HEK293 (cell line): ENCODE results near the gene MTMR3.

ENCODE experiments used
- BCL11A ChIP-seq: fragments of 450-650 bp; formaldehyde crosslinking; IDR thresholded peaks from 2 replicates; pipeline ENCODE4 v1.5.1; 2016; ENCODE audit warnings: low read depth, missing biosample characterization, missing genetic modification characterization
- GFI1B ChIP-seq: fragments of 450-650 bp; formaldehyde crosslinking; IDR thresholded peaks from 2 replicates; pipeline ENCODE4 v1.5.1; 2016; ENCODE audit warnings: missing biosample characterization, missing genetic modification characterization
- GLI4 ChIP-seq: fragments of 450-650 bp; formaldehyde crosslinking; IDR thresholded peaks from 2 replicates; pipeline ENCODE4 v1.5.1; 2016; ENCODE audit warnings: missing biosample characterization, missing genetic modification characterization
- GLIS2 ChIP-seq: fragments of 450-650 bp; formaldehyde crosslinking; IDR thresholded peaks from 2 replicates; pipeline ENCODE4 v1.5.1; 2016; ENCODE audit warnings: missing biosample characterization, missing genetic modification characterization
- IKZF3 ChIP-seq: fragments of 450-650 bp; IDR thresholded peaks from 2 replicates; pipeline ENCODE4 v1.5.0; 2018; ENCODE audit warnings: missing biosample characterization, mild to moderate bottlenecking, missing genetic modification characterization, moderate library complexity
- KLF9 ChIP-seq: fragments of 450-650 bp; formaldehyde crosslinking; IDR thresholded peaks from 2 replicates; pipeline ENCODE4 v1.5.1; 2016; ENCODE audit warnings: missing biosample characterization, missing genetic modification characterization, low read depth
- SP3 ChIP-seq: fragments of 450-650 bp; formaldehyde crosslinking; IDR thresholded peaks from 2 replicates; pipeline ENCODE4 v1.5.1; 2016; ENCODE audit warnings: missing biosample characterization, missing genetic modification characterization
- TRIM28 ChIP-seq: IDR thresholded peaks from 2 replicates; pipeline ENCODE4 v1.6.1; 2011; ENCODE audit warnings: low read length, control low read depth, borderline replicate concordance
- YY2 ChIP-seq: fragments of 450-650 bp; formaldehyde crosslinking; IDR thresholded peaks from 2 replicates; pipeline ENCODE4 v1.5.1; 2016; ENCODE audit warnings: missing biosample characterization, missing genetic modification characterization
- ZNF146 ChIP-seq: fragments of 450-650 bp; formaldehyde crosslinking; IDR thresholded peaks from 2 replicates; pipeline ENCODE4 v1.5.1; 2016; ENCODE audit warnings: missing biosample characterization, missing genetic modification characterization
- ZNF157 ChIP-seq: fragments of 450-650 bp; formaldehyde crosslinking; IDR thresholded peaks from 2 replicates; pipeline ENCODE4 v1.5.1; 2016; ENCODE audit warnings: missing biosample characterization, missing genetic modification characterization
- ZNF169 ChIP-seq: fragments of 450-650 bp; formaldehyde crosslinking; IDR thresholded peaks from 2 replicates; pipeline ENCODE4 v1.5.1; 2016; ENCODE audit warnings: missing biosample characterization, missing genetic modification characterization
- ZNF221 ChIP-seq: fragments of 450-650 bp; formaldehyde crosslinking; IDR thresholded peaks from 2 replicates; pipeline ENCODE4 v1.5.1; 2017; ENCODE audit warnings: missing biosample characterization, missing genetic modification characterization, borderline replicate concordance
- ZNF324 ChIP-seq: fragments of 450-650 bp; formaldehyde crosslinking; IDR thresholded peaks from 2 replicates; pipeline ENCODE4 v1.5.1; 2016; ENCODE audit warnings: missing biosample characterization, missing genetic modification characterization
- ZNF341 ChIP-seq: fragments of 450-650 bp; formaldehyde crosslinking; IDR thresholded peaks from 2 replicates; pipeline ENCODE4; 2016; ENCODE audit warnings: low read depth, missing biosample characterization, missing genetic modification characterization
- ZNF404 ChIP-seq: fragments of 450-650 bp; formaldehyde crosslinking; IDR thresholded peaks from 2 replicates; pipeline ENCODE4 v1.5.1; 2017; ENCODE audit warnings: missing biosample characterization, missing genetic modification characterization
- ZNF416 ChIP-seq: fragments of 450-650 bp; formaldehyde crosslinking; IDR thresholded peaks from 2 replicates; pipeline ENCODE4 v1.5.1; 2016; ENCODE audit warnings: missing biosample characterization, missing genetic modification characterization
- ZNF423 ChIP-seq: fragments of 450-650 bp; formaldehyde crosslinking; IDR thresholded peaks from 2 replicates; pipeline ENCODE4 v1.5.1; 2016; ENCODE audit warnings: missing biosample characterization, missing genetic modification characterization
- ZNF521 ChIP-seq: fragments of 450-650 bp; formaldehyde crosslinking; IDR thresholded peaks from 2 replicates; pipeline ENCODE4 v1.5.1; 2017; ENCODE audit warnings: missing biosample characterization, mild to moderate bottlenecking, missing genetic modification characterization
- ZNF558 ChIP-seq: fragments of 450-650 bp; formaldehyde crosslinking; IDR thresholded peaks from 2 replicates; pipeline ENCODE4 v1.5.1; 2016; ENCODE audit warnings: missing biosample characterization, missing genetic modification characterization
- ZNF571 ChIP-seq: fragments of 450-650 bp; formaldehyde crosslinking; IDR thresholded peaks from 2 replicates; pipeline ENCODE4 v1.5.0; 2017; ENCODE audit warnings: missing biosample characterization, missing genetic modification characterization
- ZNF677 ChIP-seq: fragments of 450-650 bp; IDR thresholded peaks from 2 replicates; pipeline ENCODE4 v1.5.0; 2018; ENCODE audit warnings: missing biosample characterization, mild to moderate bottlenecking, missing genetic modification characterization, moderate library complexity
- ZNF843 ChIP-seq: fragments of 450-650 bp; formaldehyde crosslinking; IDR thresholded peaks from 2 replicates; pipeline ENCODE4 v1.5.1; 2016; ENCODE audit warnings: missing biosample characterization, missing genetic modification characterization
- TF ChIP-seq, protein P1 (sequence below): fragments of 450-650 bp; formaldehyde crosslinking; IDR thresholded peaks from 2 replicates; pipeline ENCODE4 v1.5.1; 2016; ENCODE audit warnings: missing biosample characterization, missing genetic modification characterization, borderline replicate concordance
- TF ChIP-seq, protein P2 (sequence below): fragments of 450-650 bp; formaldehyde crosslinking; IDR thresholded peaks from 2 replicates; pipeline ENCODE4 v1.5.1; 2016; ENCODE audit warnings: missing biosample characterization, missing genetic modification characterization
- TF ChIP-seq, protein P3 (sequence below): fragments of 450-650 bp; formaldehyde crosslinking; IDR thresholded peaks from 2 replicates; pipeline ENCODE4 v1.5.1; 2017; ENCODE audit warnings: missing biosample characterization, missing genetic modification characterization
- TF ChIP-seq, protein P4 (sequence below): fragments of 450-650 bp; formaldehyde crosslinking; IDR thresholded peaks from 2 replicates; pipeline ENCODE4 v1.5.1; 2017; ENCODE audit warnings: missing biosample characterization, missing genetic modification characterization
- TF ChIP-seq, protein P5 (sequence below): fragments of 450-650 bp; formaldehyde crosslinking; IDR thresholded peaks from 2 replicates; pipeline ENCODE4 v1.5.1; 2016; ENCODE audit warnings: missing biosample characterization, missing genetic modification characterization
- TF ChIP-seq, protein P6 (sequence below): fragments of 450-650 bp; formaldehyde crosslinking; IDR thresholded peaks from 2 replicates; pipeline ENCODE4 v1.5.1; 2016; ENCODE audit warnings: missing biosample characterization, missing genetic modification characterization

Gene MTMR3

DNA sequence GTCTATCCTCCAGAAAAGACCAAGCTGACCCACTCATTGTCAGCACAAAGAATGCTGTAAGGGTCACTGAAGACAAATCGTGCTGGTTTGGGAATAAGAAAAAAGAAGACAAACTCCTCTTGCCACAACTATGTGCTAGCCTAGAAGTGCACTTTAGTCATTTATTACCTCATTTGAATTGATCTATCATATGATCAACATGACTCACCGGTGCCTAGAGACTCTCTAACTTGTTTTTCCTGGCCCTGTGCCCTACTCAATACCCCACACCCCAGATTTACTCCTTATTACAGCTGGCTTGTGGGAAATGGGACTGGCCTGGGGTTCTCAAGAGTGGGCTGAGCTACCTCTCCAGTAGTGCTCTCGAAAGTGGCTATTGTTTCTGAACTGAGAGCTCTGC lies 161.4 kb downstream of the MTMR3 start (continued):
- TF ChIP-seq, protein P1, sequence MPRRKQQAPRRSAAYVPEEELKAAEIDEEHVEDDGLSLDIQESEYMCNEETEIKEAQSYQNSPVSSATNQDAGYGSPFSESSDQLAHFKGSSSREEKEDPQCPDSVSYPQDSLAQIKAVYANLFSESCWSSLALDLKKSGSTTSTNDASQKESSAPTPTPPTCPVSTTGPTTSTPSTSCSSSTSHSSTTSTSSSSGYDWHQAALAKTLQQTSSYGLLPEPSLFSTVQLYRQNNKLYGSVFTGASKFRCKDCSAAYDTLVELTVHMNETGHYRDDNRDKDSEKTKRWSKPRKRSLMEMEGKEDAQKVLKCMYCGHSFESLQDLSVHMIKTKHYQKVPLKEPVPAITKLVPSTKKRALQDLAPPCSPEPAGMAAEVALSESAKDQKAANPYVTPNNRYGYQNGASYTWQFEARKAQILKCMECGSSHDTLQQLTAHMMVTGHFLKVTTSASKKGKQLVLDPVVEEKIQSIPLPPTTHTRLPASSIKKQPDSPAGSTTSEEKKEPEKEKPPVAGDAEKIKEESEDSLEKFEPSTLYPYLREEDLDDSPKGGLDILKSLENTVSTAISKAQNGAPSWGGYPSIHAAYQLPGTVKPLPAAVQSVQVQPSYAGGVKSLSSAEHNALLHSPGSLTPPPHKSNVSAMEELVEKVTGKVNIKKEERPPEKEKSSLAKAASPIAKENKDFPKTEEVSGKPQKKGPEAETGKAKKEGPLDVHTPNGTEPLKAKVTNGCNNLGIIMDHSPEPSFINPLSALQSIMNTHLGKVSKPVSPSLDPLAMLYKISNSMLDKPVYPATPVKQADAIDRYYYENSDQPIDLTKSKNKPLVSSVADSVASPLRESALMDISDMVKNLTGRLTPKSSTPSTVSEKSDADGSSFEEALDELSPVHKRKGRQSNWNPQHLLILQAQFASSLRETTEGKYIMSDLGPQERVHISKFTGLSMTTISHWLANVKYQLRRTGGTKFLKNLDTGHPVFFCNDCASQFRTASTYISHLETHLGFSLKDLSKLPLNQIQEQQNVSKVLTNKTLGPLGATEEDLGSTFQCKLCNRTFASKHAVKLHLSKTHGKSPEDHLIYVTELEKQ (tag by site-specific recombination): peak; percentile 78; the same call in 1 of the 2 replicates
- TF ChIP-seq YY2 (tag by site-specific recombination) (no peak), ZNF416 (no peak), ZNF558 (peak; percentile 44), BCL11A (tag by site-specific recombination) (peak; percentile 77; the same call in 1 of the 2 replicates), ZNF521 (tag by site-specific recombination) (no peak), ZNF221 (no peak), ZNF571 (tag by site-specific recombination) (no peak), ZNF341 (tag by site-specific recombination) (no peak), ZNF677 (tag by site-specific recombination) (no peak), GFI1B (tag by site-specific recombination) (peak; percentile 34; the same call in 1 of the 2 replicates), ZNF324 (peak; percentile 53; the same call in 1 of the 2 replicates), ZNF157 (tag by site-specific recombination) (no peak), ZNF423 (tag by site-specific recombination) (no peak), TRIM28 (peak; percentile 86), ZNF169 (tag by site-specific recombination) (no peak), ZNF843 (tag by site-specific recombination) (peak; percentile 65), IKZF3 (tag by site-specific recombination) (peak; percentile 81), ZNF146 (no peak), SP3 (tag by site-specific recombination) (peak; percentile 42; the same call in 1 of the 2 replicates), KLF9 (tag by site-specific recombination) (peak; percentile 20; the same call in 1 of the 2 replicates), GLIS2 (tag by site-specific recombination) (0 out of 2 replicates have a peak, but pooled peaks have one; percentile 39), ZNF404 (tag by site-specific recombination) (no peak), GLI4 (no peak)
- TF ChIP-seq, protein P2, sequence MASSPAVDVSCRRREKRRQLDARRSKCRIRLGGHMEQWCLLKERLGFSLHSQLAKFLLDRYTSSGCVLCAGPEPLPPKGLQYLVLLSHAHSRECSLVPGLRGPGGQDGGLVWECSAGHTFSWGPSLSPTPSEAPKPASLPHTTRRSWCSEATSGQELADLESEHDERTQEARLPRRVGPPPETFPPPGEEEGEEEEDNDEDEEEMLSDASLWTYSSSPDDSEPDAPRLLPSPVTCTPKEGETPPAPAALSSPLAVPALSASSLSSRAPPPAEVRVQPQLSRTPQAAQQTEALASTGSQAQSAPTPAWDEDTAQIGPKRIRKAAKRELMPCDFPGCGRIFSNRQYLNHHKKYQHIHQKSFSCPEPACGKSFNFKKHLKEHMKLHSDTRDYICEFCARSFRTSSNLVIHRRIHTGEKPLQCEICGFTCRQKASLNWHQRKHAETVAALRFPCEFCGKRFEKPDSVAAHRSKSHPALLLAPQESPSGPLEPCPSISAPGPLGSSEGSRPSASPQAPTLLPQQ (tag by site-specific recombination): 0 out of 2 replicates have a peak, but pooled peaks have one; percentile 75
- TF ChIP-seq, protein P3, sequence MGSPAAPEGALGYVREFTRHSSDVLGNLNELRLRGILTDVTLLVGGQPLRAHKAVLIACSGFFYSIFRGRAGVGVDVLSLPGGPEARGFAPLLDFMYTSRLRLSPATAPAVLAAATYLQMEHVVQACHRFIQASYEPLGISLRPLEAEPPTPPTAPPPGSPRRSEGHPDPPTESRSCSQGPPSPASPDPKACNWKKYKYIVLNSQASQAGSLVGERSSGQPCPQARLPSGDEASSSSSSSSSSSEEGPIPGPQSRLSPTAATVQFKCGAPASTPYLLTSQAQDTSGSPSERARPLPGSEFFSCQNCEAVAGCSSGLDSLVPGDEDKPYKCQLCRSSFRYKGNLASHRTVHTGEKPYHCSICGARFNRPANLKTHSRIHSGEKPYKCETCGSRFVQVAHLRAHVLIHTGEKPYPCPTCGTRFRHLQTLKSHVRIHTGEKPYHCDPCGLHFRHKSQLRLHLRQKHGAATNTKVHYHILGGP (tag by site-specific recombination): peak; percentile 86
- TF ChIP-seq, protein P4, sequence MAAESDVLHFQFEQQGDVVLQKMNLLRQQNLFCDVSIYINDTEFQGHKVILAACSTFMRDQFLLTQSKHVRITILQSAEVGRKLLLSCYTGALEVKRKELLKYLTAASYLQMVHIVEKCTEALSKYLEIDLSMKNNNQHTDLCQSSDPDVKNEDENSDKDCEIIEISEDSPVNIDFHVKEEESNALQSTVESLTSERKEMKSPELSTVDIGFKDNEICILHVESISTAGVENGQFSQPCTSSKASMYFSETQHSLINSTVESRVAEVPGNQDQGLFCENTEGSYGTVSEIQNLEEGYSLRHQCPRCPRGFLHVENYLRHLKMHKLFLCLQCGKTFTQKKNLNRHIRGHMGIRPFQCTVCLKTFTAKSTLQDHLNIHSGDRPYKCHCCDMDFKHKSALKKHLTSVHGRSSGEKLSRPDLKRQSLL (tag by site-specific recombination): peak; percentile 89
- TF ChIP-seq, protein P5, sequence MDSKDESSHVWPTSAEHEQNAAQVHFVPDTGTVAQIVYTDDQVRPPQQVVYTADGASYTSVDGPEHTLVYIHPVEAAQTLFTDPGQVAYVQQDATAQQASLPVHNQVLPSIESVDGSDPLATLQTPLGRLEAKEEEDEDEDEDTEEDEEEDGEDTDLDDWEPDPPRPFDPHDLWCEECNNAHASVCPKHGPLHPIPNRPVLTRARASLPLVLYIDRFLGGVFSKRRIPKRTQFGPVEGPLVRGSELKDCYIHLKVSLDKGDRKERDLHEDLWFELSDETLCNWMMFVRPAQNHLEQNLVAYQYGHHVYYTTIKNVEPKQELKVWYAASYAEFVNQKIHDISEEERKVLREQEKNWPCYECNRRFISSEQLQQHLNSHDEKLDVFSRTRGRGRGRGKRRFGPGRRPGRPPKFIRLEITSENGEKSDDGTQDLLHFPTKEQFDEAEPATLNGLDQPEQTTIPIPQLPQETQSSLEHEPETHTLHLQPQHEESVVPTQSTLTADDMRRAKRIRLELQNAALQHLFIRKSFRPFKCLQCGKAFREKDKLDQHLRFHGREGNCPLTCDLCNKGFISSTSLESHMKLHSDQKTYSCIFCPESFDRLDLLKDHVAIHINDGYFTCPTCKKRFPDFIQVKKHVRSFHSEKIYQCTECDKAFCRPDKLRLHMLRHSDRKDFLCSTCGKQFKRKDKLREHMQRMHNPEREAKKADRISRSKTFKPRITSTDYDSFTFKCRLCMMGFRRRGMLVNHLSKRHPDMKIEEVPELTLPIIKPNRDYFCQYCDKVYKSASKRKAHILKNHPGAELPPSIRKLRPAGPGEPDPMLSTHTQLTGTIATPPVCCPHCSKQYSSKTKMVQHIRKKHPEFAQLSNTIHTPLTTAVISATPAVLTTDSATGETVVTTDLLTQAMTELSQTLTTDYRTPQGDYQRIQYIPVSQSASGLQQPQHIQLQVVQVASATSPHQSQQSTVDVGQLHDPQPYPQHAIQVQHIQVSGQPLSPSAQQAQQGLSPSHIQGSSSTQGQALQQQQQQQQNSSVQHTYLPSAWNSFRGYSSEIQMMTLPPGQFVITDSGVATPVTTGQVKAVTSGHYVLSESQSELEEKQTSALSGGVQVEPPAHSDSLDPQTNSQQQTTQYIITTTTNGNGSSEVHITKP (tag by site-specific recombination): peak; percentile 83
- TF ChIP-seq, protein P6, sequence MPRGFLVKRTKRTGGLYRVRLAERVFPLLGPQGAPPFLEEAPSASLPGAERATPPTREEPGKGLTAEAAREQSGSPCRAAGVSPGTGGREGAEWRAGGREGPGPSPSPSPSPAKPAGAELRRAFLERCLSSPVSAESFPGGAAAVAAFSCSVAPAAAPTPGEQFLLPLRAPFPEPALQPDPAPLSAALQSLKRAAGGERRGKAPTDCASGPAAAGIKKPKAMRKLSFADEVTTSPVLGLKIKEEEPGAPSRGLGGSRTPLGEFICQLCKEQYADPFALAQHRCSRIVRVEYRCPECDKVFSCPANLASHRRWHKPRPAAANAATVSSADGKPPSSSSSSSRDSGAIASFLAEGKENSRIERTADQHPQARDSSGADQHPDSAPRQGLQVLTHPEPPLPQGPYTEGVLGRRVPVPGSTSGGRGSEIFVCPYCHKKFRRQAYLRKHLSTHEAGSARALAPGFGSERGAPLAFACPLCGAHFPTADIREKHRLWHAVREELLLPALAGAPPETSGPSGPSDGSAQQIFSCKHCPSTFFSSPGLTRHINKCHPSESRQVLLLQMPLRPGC (tag by site-specific recombination): peak; percentile 82
